Inflammatory macrophage treated with lipopolysaccharide for 4 hours (primary cell): ENCODE data around the gene TMEM135.

Source experiments
- DNase-seq: peaks from one replicate; pipeline ENCODE4 v3.0.0-alpha.2; 2020

TMEM135 gene

DNA sequence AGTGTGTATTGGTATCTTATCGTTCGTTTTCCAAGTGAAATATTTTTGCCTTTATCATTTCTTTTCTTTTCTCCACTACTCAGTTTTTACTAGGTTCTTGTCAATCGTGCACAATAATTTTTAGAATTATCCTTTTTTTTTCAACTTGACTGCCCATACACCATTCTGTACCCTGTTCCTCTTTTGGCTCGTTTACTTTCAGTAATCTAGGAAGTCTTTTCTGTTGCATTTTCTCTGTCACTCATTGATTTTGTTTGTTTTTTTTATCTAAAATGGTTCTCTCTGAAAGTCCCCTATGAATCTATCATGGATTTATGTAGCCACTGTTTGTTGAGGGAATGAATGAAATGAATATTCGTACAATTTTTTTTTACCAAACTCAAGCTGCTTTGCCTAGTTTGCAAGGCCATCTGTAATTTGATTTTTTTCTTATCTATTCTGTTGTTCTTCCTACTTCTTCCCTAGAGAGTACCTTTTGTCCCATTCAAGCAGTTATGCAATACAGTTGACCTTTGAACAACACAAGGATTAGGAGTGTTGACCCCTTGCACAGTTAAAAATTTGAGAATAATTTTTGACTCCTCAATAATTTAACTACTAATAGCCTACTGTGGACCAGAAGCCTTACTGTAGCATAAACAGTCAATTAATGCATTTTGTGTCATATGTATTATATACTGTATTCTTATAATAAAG, 166.3 kb downstream of the TMEM135 start:
- no peak for DNase-seq

DNA sequence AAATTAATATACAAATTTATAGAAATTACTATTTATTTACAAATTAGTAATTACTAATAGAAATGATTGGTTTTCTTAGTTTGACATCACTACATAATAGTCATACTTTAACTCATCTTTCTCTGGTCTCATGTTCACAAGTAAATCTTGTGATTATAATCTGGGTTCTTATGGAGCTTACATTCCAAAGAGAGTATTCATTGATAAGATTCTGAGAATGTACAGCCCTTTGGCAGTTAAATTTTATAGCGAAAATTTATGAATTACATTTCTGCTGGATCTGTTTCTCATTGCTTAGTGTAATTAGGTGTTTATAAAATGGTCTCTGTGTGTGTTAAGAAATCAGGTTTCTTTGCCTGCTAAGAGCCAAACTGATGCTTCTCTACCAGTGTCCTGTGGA, 175.2 kb downstream of the TMEM135 start:
- no peak for DNase-seq

DNA sequence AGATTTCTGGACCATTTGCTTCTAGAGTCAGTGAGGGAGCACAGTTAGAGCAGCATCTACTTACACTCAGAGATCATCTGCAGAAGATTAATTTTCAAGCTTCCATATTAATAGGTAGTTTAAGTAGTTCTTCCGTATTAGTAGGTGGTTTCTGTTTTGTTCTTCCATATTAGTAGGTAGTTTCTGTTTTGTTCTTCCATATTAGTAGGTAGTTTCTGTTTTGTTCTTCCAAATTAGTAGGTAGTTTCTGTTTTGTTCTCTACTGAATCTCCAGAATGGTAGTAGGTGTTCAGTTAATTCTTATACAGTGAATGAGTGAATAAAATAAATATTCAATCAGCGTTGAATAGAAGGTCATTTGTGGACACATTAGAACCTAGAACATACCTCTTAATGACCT, 175.7 kb downstream of the TMEM135 start:
- peak; percentile 49 for DNase-seq

DNA sequence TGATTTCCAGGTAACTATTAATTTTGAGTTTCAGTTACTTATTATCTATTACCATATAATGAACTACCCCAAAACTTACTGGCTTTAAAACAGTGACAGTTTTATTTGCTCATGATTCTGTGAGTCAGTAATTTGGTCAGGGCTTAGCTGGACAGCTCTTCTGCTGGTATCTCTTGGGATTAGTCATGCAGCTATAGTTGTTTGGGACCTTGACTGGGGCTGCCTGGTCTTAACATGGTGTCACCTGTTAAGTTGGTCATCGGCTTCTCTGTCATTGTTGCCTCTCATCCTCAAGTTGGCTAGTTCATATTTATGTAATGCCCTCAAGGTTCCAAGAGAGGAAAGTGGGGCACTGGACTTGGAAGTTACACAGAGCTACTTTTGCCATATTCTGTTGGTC, 177.5 kb downstream of the TMEM135 start:
- DNase-seq, result no peak

DNA sequence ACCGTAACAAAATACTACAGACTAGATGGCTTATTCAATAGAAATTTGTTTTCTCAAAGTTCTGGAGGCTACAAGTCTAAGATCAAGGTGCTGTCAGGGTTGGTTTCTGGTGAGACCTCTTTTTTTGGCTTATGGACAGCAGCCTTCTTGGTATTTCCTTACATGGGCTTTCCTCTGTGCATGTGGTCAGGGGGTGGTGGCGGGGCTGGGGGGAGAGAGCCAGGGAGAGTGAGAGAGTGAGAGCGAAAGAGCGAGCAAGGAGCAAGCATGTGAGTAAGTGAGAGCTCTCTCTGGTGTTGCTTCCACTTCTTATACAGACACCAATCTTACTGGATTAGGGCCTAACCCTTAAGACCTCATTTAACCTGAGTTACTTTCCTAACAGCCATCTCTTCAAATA, 181.5 kb downstream of the TMEM135 start:
- no peak for DNase-seq

DNA sequence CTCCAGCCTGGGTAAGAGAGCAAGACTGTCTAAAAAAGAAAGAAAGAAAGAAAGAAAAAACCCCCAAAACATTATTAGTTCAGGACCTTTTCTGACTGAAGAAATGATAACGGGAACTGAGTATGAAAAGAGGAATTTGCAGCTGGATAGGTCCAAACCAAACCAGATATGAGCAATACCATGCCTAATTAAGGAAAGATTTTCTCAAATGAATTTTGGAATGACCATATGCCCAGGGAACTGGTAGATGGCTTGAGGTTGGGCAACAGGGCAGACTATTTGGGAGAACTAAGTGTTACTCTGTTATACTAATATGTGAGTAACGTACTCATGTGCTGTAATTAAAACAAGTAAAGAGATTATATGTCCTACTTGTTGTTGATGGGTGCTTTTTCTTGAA, 186.1 kb downstream of the TMEM135 start:
- no peak for DNase-seq

DNA sequence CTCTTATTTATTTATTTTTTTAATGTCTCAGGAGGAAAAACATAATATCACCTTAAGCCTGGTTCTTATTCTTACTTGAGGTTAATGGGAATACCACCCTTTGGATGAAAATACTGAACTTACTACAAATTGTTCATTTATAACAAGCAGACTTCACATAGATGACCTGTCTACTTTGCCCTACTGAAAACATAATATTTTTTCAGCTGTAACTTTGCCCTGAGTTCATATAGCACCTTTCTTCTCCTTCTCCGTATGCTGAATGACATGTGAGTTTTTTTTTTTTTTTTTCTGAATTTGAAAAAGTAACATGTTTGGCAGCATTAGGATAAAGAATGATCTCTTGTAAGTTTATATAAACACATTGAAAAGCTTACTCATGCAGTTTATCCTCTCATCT, 186.8 kb downstream of the TMEM135 start:
- DNase-seq, result no peak

DNA sequence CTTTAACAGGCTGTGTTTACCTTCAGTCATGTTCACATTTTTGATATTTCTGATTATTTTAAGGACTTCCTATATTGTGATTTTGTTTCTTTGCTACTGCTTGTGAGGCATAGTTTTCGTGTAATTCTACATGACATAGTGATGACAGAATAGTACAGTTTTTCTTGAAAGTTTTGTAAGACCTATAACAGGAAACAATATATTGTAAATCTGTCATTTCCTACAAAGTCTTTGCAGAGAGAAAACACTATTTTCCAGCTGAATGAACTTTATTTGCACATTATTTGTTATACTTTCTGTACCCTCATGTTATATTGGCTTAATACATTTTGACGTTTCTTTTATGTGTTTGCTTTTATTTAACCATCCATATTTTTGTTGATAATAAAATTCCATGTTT, 191.1 kb downstream of the TMEM135 start:
- no peak for DNase-seq

DNA sequence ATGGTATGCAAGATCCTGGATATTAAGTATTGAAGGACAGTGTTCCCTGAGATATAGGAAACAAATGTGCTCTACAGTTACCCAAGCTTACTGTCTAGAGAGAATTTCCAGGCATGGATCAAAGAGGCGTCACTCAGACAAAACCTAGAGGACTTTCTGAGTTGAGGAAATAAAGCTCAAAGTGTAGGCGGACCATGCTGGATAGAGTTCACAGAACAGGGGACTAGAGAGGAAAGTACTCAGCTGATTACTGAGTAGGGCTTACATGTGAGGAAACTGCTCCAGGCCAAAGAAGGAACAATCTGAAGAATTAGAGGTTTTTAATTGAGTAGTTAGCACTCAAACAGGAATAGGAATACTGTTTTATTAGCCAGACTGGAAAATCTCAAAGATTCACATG, 193.3 kb downstream of the TMEM135 start:
- peak; percentile 28 for DNase-seq

DNA sequence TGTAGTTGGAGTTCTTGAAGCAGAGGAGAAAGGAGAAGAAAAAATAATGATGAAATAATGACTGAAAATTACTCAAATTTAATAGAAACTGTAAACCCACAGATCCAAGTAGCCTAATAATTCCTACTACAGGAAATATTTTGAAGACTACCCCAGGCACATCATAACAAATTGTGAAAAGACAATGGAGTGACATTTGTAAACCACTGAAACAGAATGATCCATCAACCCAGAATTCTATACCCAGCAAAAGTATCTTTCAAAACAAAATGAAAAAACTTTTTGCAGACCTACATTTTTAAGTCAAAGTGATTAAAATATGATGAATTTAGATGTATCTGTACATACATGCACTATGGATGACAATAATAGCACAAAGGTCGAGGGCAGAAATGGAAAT, 194.6 kb downstream of the TMEM135 start:
- DNase-seq, result no peak

DNA sequence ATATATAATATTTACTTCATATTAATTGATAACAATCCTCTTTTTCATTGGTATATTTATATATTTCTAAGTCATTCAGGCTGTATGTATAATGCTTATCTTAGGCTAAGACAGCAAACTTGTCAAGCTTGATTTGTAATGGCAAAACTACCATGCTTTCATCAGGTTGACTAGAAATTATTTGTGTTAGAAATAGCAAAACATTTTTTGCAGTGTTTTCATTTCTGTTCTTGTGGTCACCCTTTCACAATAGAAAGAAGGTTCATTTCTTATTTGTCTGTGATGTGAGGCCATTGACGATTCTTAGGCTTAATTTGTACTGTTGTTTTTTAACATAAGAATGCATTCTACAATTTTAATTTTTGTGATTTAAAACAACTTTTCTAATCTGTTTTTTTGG, 197.6 kb downstream of the TMEM135 start:
- DNase-seq, result no peak

DNA sequence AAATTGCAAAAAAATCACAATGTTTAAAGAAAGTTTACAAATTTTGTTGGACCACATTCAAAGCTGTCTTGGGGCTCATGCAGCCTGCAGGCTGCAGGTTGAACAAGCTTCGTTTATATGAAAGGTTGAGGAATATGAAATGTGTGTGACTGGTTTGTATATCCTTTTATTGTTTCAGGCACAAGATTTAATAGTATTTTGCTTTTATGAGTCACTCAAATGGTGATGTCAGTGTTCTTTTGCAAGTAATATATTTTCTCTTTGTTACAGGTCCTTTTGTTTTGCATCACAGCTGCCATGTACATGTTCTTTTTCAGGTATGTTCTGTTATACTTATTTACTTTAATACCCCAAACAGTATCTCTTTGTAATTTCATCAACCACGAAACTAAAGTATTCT, 198.6 kb downstream of the TMEM135 start:
- no peak for DNase-seq

DNA sequence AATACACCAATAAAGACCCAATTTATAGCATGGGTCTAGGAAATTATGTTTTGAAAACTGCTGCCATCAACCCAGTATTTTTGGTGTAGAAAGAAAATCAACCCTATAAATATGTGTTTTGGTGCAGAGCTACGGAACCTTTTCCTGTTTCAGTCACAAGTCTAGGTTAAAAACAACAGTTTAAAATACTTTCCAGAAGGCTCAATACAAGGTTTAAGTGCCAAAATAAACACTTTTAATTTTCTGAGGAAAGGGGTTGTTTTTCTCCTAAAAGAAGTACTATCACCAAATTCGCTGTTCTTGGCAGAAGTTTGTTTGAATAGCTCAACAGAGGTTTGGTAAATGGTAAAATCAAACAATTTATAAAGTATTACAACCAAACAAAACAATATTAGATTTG, 201.3 kb downstream of the TMEM135 start:
- no peak for DNase-seq

DNA sequence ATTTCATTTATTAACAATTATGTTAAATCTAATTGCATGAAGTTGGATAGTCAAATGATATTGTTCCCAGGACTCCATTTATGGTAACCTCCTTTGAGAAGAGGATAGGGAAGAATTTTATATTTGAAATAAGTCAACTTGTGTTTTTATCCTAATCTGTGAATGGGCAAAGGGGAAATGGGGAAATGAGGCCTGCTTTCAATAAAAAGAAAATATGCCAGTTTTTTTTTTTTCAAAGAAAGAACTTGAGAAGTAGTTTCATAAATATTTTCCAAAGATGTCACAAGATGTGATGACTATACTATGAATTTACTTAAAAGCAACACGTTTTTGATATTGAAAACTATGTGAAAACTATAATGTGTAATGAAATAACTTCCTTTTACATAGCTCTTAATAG, 201.8 kb downstream of the TMEM135 start:
- DNase-seq, result peak; percentile 6

DNA sequence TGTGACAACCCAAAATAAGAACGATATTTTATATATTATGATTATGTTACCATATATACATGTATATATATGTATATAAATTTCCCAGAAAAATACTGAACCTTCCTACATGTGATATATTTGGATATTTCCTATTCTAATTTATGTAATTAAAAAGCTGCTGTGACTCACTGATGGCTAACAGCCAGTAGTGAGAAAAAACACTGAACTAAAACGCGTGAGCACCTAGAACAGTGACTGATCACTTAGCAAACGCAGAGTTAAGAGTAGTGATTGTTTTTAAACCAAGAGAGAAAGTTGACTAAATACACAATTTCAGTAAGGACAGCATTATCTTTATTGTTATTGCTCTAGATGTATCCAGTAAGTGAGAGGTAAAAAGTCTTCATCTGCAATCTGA, 213.8 kb downstream of the TMEM135 start:
- no peak for DNase-seq

DNA sequence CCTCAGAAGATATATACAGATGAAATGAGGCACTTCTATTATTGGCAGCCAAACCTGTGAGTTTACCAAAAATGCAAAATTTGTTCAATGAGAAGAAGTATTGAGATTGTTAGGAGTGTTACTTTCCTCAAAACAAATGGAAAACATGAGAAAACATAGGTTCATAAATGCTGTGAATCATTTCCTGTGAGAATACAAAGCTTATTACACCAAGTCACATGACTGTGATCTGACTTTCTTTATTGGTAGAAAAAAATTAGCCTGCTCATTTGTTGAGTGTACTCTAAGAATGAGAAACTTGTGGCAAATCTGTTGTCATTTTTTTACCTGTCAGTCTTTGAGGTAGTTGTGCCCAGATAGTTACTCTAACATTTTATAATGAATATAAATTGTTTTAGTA, 215.1 kb downstream of the TMEM135 start:
- DNase-seq, result peak; percentile 27

DNA sequence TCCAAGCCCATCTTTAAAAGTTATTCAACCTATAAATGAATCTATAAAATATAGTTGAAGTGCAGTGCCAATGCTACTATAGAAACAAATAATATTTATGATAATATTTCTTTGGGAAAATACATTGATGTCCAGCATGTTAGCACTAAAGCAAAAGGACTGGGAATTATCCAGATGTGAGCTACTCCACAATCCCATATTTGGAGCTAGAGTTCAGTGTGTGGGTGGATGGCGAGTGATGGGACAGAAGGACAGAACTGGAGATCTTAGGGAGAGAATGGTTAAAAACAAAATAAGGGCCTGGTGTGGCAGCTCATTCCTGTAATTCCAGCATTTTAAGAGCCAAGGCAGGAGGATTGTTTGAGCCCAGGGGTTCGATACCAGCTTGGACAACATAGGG, 216.8 kb downstream of the TMEM135 start:
- DNase-seq, result no peak

DNA sequence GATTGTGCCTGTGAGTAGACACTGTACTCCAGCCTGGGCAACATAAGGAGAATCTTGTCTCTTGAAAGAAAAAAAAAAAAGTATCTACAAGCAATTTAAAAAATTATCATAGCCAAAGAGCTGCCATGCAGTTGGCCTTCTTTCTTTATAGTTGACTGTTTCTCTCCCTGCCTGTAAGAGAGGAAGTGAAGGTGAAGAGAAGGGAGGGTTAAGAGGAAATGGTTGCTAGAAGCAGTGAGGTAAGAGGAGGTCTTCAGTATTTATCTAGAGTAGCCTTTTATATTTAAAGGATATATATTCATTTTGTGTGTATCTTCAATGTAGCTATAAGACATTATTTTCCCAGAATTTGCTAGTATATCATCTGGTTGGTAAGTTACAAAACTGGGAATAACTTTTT, 217.9 kb downstream of the TMEM135 start:
- no peak for DNase-seq

DNA sequence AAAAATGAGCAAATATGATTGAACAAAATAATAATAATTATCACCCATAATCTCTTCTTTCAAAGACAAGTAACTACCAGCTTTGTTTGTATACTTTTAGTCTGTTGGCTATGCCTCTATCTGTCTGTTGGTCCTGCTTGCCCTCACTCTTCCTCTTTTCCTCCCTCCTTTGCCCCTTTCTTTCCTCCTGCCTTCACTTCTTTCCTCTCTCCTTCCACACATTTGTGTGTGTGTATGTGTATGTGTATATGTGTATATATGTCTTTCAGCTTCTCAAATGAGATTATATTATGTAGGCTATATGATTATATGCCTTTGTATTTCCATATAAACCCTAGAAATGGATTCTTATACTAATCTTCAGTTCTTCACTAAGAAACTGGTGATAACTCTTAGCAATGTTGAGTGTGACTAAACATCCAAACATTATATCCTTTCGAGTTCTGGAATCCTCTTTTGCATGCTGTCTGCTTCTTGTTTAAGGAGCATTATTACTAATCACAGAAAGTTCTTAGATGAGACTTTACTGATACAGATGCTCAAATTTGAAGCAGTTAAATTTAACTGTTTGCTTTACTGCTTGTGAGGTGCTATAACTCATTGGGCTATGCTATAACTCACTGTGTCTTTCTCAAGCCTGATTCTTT, 219.1 kb downstream of the TMEM135 start:
- no peak for DNase-seq

DNA sequence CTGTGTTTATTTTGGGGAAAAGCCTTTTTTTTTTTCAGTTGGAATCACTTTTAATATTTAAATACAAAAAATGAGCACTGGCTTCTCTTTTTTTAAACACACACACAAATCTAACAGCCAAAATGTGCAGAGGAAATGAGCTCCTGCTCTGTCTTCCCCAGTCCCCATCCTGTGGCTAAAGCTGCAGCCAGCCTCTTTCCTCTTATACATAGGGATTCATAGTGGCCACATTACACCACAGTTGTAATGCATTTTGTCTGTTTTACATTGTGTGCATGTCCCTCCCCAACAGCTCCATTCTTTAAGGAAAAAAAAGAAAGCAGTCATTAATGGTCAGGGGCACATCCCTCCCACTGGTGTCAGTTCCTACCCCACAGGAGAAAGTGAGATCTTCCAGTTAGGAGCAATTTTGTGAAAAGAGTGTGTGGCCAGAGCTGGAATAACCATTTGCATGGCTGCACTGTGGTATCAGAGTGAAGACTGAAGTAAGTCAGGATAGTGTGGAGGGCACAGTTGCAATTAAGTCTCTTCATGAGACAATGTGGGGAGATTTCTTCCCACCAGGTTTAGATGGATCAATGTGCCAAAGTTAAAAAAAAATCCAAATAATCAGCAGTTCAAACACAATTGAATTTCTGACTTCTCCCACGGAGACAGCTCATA, 220.6 kb downstream of the TMEM135 start:
- no peak for DNase-seq

DNA sequence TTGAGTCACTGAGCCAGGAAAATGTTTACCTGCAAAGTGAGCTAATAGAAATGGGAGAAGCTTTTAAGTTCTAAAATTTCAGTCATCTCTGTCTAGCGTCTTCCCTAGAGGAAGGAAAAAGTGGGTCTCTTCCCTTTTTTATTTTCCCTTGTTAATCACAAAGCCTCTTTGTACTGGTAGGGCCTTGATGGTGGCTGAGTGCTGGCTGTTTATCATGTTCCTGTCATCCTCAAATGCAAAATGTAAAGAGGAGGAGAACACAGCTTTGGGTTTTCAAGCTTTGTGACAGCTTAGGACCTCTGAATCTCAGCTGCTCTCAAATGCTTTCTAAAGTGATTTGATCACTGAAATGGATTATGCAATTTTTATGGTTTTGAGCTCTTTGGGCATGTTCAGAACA, 222.0 kb downstream of the TMEM135 start:
- DNase-seq, result no peak

DNA sequence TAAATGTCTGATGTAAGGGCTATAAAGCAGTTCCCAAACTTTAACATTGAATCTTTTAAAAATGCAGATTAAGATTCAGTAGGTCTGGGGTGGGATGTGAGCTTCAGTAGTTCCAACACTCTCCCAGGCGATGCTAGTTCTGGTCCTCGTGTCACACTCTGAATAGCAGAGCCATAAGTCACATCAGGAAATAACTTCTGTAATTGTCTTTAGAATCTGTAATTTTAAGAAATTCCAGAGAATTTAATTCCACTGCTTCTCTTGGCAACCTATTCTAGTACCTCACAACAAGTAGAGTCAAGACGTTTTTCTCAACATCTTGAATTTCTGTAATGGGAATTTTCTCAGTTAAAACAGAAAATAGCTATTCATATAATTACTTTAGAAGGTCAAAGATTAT, 223.1 kb downstream of the TMEM135 start:
- no peak for DNase-seq

DNA sequence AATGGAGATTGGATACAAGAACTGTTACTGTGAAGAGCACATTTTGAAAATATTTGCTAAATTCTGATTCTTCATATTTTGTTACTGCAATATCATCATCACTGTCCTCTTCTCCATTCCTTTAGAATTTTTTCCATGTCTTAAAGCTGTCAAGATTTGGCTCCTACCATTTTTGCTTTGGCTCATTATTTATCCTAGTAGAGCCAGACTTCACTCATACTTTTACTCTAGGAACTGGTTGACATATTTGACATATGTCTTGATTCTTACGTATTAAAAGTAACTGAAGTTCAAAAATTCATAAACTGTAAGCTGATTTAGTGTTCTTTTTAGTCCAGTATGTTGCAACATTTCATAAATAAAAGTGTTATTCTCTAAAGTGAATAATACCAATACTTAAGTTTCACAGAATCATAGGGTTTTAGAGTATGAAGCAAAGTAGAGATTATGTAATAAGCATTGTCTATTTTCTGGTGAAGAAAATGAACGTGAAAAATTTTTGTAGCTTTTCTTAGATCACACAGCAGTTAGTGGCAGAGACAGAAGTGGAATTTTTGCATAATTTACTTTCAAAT, 225.6 kb downstream of the TMEM135 start:
- no peak for DNase-seq

DNA sequence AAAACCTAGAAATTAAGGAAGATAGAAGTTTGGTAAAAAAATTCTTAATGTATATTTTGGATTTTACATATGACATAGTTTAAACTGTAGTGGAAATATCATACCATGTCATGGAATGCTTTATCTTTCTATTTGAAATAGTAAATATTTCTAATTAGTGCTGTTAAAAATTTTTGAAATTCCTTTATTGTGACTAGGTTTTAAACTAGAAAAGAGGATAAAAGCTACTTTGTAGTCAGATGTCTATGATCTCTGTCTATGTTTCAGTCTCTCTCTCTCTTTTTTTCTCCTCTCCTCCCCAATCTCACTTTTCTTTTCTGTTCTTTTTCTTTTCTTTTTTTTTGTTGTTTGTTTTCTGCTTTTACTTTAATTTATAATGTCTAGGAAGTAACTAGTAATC, 226.2 kb downstream of the TMEM135 start:
- DNase-seq, result no peak
